OCI-LY7 (cell line): ENCODE data around the gene CCN6. TPM values are rescaled to one million over a fixed set of nuclear protein-coding genes. Genes with fewer than 3 reads are reported as not detected.

ENCODE experiments used
- BruUV-seq: library from RNA; stranded (reverse); fragments of 400-500 nt; replicated peaks from 2 replicates; lab custom pipeline; 2021; lab: Mats Ljungman, UMichigan
- CTCF ChIA-PET: fragments of 300-600 bp; sonication (Branson Sonifier 250); formaldehyde crosslinking; loops from one replicate; lab custom pipeline; 2022; ENCODE audit warnings: antibody characterized with exemption; ENCODE audit not compliant: unreplicated experiment; lab: Charles Lee
- POLR2A ChIA-PET: fragments of 300-600 bp; sonication (Branson Sonifier 250); formaldehyde crosslinking; loops from one replicate; lab custom pipeline; 2022; ENCODE audit warnings: antibody characterized with exemption; lab: Charles Lee
- DNase-seq: peaks from one replicate; pipeline ENCODE4 v3.0.0-alpha.2; 2015; ENCODE audit warnings: low spot score
- H2AFZ ChIP-seq: fragments of 200-600 bp; sonication (generic), shearing (Covaris generic); 2 replicates; pipeline ENCODE4 v1.6.1; 2014; ENCODE audit warnings: mild to moderate bottlenecking, antibody characterized with exemption, low read length, moderate library complexity
- H3K27ac ChIP-seq: fragments of 200-600 bp; sonication (generic); 2 replicates; pipeline ENCODE4 v1.5.1; 2014; ENCODE audit warnings: mixed run types, low read depth, mild to moderate bottlenecking, moderate library complexity, low read length, inconsistent platforms; ENCODE audit not compliant: poor library complexity, severe bottlenecking
- H3K36me3 ChIP-seq: fragments of 200-600 bp; sonication (generic); 2 replicates; pipeline ENCODE4 v1.6.1; 2014; ENCODE audit warnings: mild to moderate bottlenecking, antibody characterized with exemption, low read length, moderate library complexity, mixed read lengths; ENCODE audit not compliant: insufficient read depth
- H3K4me1 ChIP-seq: fragments of 200-600 bp; sonication (generic); 2 replicates; pipeline ENCODE4 v1.5.1; 2014; ENCODE audit warnings: mild to moderate bottlenecking, low read length; ENCODE audit not compliant: insufficient read depth, poor library complexity, severe bottlenecking
- H3K4me2 ChIP-seq: fragments of 200-600 bp; sonication (generic); 2 replicates; pipeline ENCODE4 v1.6.1; 2014; ENCODE audit warnings: mild to moderate bottlenecking, low read length
- H3K4me3 ChIP-seq: fragments of 200-600 bp; sonication (generic); 2 replicates; pipeline ENCODE4 v1.5.1; 2014; ENCODE audit warnings: mild to moderate bottlenecking, low read depth, low read length; ENCODE audit not compliant: poor library complexity, severe bottlenecking
- H3K79me2 ChIP-seq: fragments of 200-600 bp; sonication (generic); 2 replicates; pipeline ENCODE4 v1.6.1; 2016; ENCODE audit warnings: low read depth, mild to moderate bottlenecking, low read length, moderate library complexity, mixed read lengths; ENCODE audit not compliant: insufficient read depth
- H3K9me2 ChIP-seq: fragments of 200-600 bp; sonication (generic); 2 replicates; pipeline ENCODE4 v1.6.1; 2016; ENCODE audit warnings: mild to moderate bottlenecking, low read length, mixed read lengths; ENCODE audit not compliant: insufficient read depth
- H3K9me3 ChIP-seq: fragments of 200-600 bp; sonication (generic); 2 replicates; pipeline ENCODE4 v1.6.1; 2014; ENCODE audit warnings: mild to moderate bottlenecking, mixed run types, low read length, mixed read lengths
- H4K20me1 ChIP-seq: fragments of 200-600 bp; sonication (generic); 2 replicates; pipeline ENCODE4 v1.6.1; 2014; ENCODE audit warnings: mild to moderate bottlenecking, antibody characterized with exemption, low read length, moderate library complexity, mixed read lengths; ENCODE audit not compliant: insufficient read depth
- EZH2phosphoT487 ChIP-seq: fragments of 200-600 bp; sonication (generic); IDR thresholded peaks from 2 replicates; pipeline ENCODE4 v1.6.1; 2018; ENCODE audit warnings: low read depth, borderline replicate concordance, mild to moderate bottlenecking, mixed run types, antibody characterized with exemption, low read length, moderate library complexity, mixed read lengths
- intact Hi-C: fragments of 100-400 bp; cut with micrococcal nuclease; formaldehyde crosslinking; loops from one replicate; pipeline ENCODE4 v1.10.0; 2022; ENCODE audit not compliant: unreplicated experiment
- total RNA-seq, 2 experiments: library from RNA; depleted of rRNA in 1 of 2; stranded (reverse); fragments of >200 nt in 1 of 2; shearing (Covaris generic) in 1 of 2; gene quantifications; 2 replicates each; pipeline ENCODE4 v1.2.3, GENCODE V29; 2014 to 2022
- TF ChIP-seq, protein P1 (sequence below): fragments of 200-600 bp; sonication (generic); conservative IDR thresholded peaks from 2 replicates; pipeline ENCODE4 v1.5.1; 2014; ENCODE audit warnings: mild to moderate bottlenecking, antibody characterized with exemption, low read length, moderate library complexity, mixed read lengths

The CCN6 gene
- total RNA-seq, 2 experiments from 2014 or later: not detected

DNA sequence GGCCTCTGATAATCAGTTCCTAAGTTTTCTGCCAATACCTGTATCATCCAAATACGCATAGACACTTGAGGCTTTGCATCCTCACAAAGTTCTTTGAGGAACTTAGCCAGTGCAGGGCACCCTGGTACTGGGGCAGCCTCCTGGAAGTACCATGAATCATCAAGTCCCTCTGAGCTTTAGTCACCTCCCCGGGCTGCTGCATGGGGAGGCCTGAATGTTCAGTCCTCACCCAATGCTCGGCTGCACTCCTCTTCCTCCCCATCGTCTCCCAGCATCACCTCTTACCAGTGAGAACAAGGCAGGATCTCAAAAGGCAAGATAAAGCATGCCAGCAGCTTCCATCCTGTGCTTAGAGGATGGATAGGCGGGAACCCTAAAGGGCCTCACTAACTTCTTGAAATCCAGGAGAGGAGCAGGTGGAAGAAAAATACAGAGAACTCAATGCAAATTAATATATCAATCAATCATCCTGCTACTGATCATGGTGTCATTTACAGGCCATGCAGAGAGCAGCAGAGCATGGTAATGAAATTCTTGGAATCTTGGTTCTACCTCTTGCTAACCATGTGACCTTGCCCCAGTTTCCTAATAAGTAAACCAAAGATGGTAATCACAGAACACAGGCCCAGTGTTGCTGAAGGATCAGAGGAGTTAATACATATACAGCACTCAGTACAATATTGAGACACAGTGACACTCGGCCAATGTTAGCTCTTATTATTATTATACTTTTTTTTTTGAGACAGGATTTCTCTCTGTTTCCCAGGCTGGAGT lies 4.7 kb upstream of the CCN6 start:
- no peak for DNase-seq
- no peaks in the 10 kb centered on the region for H3K79me2 ChIP-seq
- intact Hi-C loops: loop anchor here (10.0 kb wide), 1 partner anchor 994 kb away; no protein-coding TSS in a partner anchor
- no peak overlapping the region for H3K4me3 ChIP-seq
- no peak overlapping the region for H2AFZ ChIP-seq
- ChIA-PET POLR2A (interaction anchor here (0.6 to 1.4 kb wide), 4 partner anchors 12 to 443 kb away, joined by 3 to 4 read pairs (median 3); partner anchors contain the start of gene TRAF3IP2), CTCF (interaction anchor here (1.1 kb wide), 1 partner anchor 12 kb away, joined by 3 read pairs; no protein-coding TSS in a partner anchor)
- no peaks in the 10 kb centered on the region for H4K20me1 ChIP-seq
- H3K4me1 ChIP-seq: no peaks in the 10 kb centered on the region
- no peak overlapping the region for H3K27ac ChIP-seq
- no peaks in the 10 kb centered on the region for H3K9me3 ChIP-seq
- BruUV-seq: no TSS peak
- no peaks in the 10 kb centered on the region for H3K9me2 ChIP-seq
- H3K36me3 ChIP-seq: no peaks in the 10 kb centered on the region
- no peak overlapping the region for H3K4me2 ChIP-seq
- TF ChIP-seq, protein P1, sequence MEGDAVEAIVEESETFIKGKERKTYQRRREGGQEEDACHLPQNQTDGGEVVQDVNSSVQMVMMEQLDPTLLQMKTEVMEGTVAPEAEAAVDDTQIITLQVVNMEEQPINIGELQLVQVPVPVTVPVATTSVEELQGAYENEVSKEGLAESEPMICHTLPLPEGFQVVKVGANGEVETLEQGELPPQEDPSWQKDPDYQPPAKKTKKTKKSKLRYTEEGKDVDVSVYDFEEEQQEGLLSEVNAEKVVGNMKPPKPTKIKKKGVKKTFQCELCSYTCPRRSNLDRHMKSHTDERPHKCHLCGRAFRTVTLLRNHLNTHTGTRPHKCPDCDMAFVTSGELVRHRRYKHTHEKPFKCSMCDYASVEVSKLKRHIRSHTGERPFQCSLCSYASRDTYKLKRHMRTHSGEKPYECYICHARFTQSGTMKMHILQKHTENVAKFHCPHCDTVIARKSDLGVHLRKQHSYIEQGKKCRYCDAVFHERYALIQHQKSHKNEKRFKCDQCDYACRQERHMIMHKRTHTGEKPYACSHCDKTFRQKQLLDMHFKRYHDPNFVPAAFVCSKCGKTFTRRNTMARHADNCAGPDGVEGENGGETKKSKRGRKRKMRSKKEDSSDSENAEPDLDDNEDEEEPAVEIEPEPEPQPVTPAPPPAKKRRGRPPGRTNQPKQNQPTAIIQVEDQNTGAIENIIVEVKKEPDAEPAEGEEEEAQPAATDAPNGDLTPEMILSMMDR: no peak
- TF ChIP-seq EZH2phosphoT487: no peak

- Histone ChIP-seq H3K4me3 (no peak overlapping the region), H2AFZ (no peak overlapping the region), H3K4me1 (no peaks in the 10 kb centered on the region), H3K9me2 (no peaks in the 10 kb centered on the region), H3K27ac (no peak overlapping the region), H3K9me3 (no peaks in the 10 kb centered on the region), H3K36me3 (no peaks in the 10 kb centered on the region), H3K79me2 (no peaks in the 10 kb centered on the region), H4K20me1 (no peaks in the 10 kb centered on the region), H3K4me2 (no peak overlapping the region)
- ChIA-PET POLR2A (interaction anchor here (0.6 to 1.4 kb wide), 5 partner anchors 9 to 444 kb away, joined by 3 to 4 read pairs (median 3); partner anchors contain the start of gene TRAF3IP2), CTCF (interaction anchor here (1.1 to 1.5 kb wide), 2 partner anchors 11 to 75 kb away, joined by 3 read pairs; no protein-coding TSS in a partner anchor)
- BruUV-seq: no TSS peak
- intact Hi-C loops: loop anchor here (10.0 kb wide), 1 partner anchor 995 kb away; no protein-coding TSS in a partner anchor
- no peak for DNase-seq
- TF ChIP-seq, protein P1: no peak
- no peak for TF ChIP-seq EZH2phosphoT487
Observed at GRCh38 chr6:112049996-112050395, 3.9 kb upstream of the CCN6 start.
